H1 (cell line): Measurements from ENCODE around the gene GBF1. TPM values are rescaled to one million over a fixed set of nuclear protein-coding genes. Genes with fewer than 3 reads are reported as not detected.

ENCODE experiments used
- BRCA1 ChIP-seq: IDR thresholded peaks from 2 replicates; pipeline ENCODE4 v1.6.1; 2012; ENCODE audit warnings: low read depth, low read length, improper control_type of control experiment
- CHD1 ChIP-seq: IDR thresholded peaks from 2 replicates; pipeline ENCODE4 v1.6.1; 2012; ENCODE audit warnings: low read depth, low read length, improper control_type of control experiment
- CTCF ChIP-seq, 3 experiments: IDR thresholded peaks; 1 replicate in 2 of 3; 2 replicates in 1 of 3; pipeline versions ENCODE4 v1.5.1 to v1.6.1; 2011; ENCODE audit warnings: low read length in 3 of 3, mild to moderate bottlenecking in 3 of 3, inconsistent platforms in 2 of 3, low read depth in 1 of 3, moderate library complexity in 1 of 3; ENCODE audit not compliant: insufficient read depth in 1 of 3; ENCODE audit errors: control extremely low read depth in 1 of 3
- FOSL1 ChIP-seq: IDR thresholded peaks from 2 replicates; pipeline ENCODE4 v1.6.1; 2011; ENCODE audit warnings: mild to moderate bottlenecking, low read depth, low read length, moderate library complexity; ENCODE audit not compliant: insufficient read depth
- HDAC2 ChIP-seq, 2 experiments: fragments of 300-600 bp in 1 of 2; sonication (generic) in 1 of 2; IDR thresholded peaks; 2 replicates each; pipeline ENCODE4 v1.6.1; 2011 to 2012; ENCODE audit warnings: low read depth in 2 of 2, low read length in 2 of 2, mild to moderate bottlenecking in 2 of 2, moderate library complexity in 2 of 2, borderline replicate concordance in 1 of 2, inconsistent platforms in 1 of 2
- MAFK ChIP-seq: IDR thresholded peaks from 2 replicates; pipeline ENCODE4 v1.6.1; 2012; ENCODE audit warnings: low read depth, mild to moderate bottlenecking, improper control_type of control experiment, low read length
- MAX ChIP-seq: IDR thresholded peaks from 2 replicates; pipeline ENCODE4 v1.6.1; 2012; ENCODE audit warnings: inconsistent platforms
- RXRA ChIP-seq: IDR thresholded peaks from 2 replicates; pipeline ENCODE4 v1.6.1; 2011; ENCODE audit warnings: low read depth, mild to moderate bottlenecking, low read length, moderate library complexity; ENCODE audit not compliant: insufficient read depth
- SIRT6 ChIP-seq: IDR thresholded peaks from one replicate; pipeline ENCODE4 v1.7.1; 2012; ENCODE audit warnings: low read length, inconsistent platforms
- SP4 ChIP-seq: IDR thresholded peaks from 2 replicates; pipeline ENCODE4 v1.6.1; 2012; ENCODE audit warnings: low read length, inconsistent platforms
- polyA plus RNA-seq, 7 experiments: library from polyadenylated mRNA; depleted of rRNA in 3 of 7; stranded (reverse) in 5 of 7; unstranded in 2 of 7; fragments of >200 nt in 5 of 7; fragments of 200-250 nt in 2 of 7; gene quantifications; 1 replicate in 5 of 7; 2 replicates in 1 of 7; 4 replicates in 1 of 7; pipeline versions ENCODE4 v1.2.1 to v1.2.3, GENCODE V29; 2011 to 2013; ENCODE audit warnings: missing spikeins in 2 of 7, mixed read lengths in 2 of 7
- total RNA-seq: library from RNA; stranded (reverse); fragmentation: NEBNext Ultra II Directional; extraction: Animal tissue kit (Norgen Biotek cat#: 25700); gene quantifications from 2 replicates; pipeline ENCODE4 v1.2.1, GENCODE V29; 2021
- TF ChIP-seq, protein P1 (sequence below): IDR thresholded peaks from 2 replicates; pipeline ENCODE4 v1.6.1; 2012; ENCODE audit warnings: inconsistent platforms

GBF1 gene
- total and polyA plus RNA-seq, 2 of the 8 experiments (the other 6 are each of a cell fraction or from before 2014, with no cell fraction given): 11.0 to 25.5 TPM

DNA sequence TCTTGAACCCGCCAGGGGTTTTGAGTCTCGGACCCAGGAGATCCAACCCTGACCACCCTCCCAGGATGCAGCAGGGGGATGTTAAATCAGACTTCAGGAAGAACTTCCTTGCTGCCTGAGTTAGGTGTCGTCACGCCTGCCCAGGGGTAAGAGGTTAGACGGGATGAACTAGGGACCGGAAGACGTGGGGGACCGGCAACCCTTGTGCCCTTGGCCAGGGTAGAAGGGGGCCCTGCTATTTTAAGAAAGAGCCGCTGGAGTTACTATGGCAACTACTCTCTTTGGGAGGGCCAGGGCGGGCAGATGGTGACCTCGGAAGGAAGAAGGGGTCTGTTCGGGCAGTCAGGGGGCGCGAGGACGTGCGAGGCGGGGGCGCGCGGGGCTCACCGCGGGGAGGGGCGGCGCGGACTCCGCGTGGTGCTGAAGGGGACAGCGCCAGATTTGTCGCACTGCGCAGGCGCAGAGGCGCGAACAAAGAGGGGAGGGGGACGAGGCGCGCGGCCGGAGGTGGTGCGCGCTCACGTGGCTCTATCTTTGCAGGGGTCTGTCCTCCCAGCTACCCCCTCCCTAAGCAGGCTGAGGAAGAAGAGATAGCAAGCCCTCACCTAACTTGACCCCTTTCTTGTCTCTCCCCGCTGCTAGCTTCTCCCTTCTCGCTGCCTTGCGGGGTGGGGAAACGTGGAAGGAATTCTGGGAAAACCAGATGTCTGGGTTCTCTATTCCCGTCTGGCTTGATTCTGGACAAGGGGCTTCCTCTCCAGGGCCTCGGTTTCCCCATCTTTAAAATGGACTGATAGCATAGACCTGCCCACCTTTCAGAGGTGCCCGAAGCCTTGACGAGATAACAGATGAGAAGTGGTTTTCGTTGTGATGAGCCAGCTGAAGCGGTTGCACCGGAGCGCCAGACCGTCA, 174.2 kb downstream of the GBF1 start (continued):
- TF ChIP-seq MAX (peak; percentile 75; the same call in 1 of the 2 replicates), SIRT6 (no peak), FOSL1 (no peak), SP4 (peak; percentile 70; the same call in 1 of the 2 replicates), BRCA1 (no peak), HDAC2 (IDR thresholded peaks at IDR 0.05; ENCODE audit: borderline replicate concordance in 1 of 2, low read depth in 2 of 2, low read length in 2 of 2) (peak in 1 of 2 experiments; percentile 86; a peak in 2 of 4 replicates), CHD1 (no peak), MAFK (no peak), CTCF (IDR thresholded peaks at IDR 0.05; ENCODE audit: control extremely low read depth in 1 of 3, insufficient read depth in 1 of 3, low read depth in 1 of 3, low read length in 3 of 3) (no peak), RXRA (no peak)
- TF ChIP-seq, protein P1, sequence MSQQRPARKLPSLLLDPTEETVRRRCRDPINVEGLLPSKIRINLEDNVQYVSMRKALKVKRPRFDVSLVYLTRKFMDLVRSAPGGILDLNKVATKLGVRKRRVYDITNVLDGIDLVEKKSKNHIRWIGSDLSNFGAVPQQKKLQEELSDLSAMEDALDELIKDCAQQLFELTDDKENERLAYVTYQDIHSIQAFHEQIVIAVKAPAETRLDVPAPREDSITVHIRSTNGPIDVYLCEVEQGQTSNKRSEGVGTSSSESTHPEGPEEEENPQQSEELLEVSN: peak; percentile 2; the same call in 1 of the 2 replicates
